ENCODE results near the gene FARP2.

FARP2 gene

DNA sequence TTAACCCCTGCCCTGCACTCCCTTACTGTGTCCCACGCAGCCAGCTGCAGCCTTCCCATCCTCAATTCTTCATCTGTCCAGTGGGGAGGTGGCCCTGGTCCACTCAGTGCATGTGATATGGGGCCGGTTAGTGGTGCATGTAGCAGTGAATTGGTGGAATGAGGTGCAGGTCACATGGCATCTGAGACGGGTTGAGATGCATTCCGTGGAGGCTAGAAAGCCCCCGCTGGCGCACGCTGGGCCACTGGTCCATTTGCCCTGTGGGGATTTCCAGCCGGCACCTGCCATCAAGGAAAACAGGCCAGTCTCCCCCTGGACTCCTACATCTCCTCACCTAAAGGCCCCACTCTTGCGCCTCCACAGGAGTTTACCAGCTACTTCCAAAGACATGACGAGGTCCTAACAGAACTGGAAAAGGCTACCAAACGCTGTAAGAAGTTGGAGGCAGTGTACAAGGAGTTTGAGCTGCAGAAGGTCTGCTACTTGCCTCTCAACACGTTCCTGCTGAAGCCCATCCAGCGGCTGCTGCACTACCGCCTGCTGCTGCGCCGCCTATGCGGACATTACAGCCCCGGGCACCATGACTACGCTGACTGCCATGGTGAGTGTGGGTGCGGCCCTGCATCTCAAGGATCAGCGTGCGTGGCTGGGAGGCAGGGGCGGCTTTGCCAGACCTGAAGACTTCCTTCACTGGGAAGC lies 111.8 kb downstream of the FARP2 start:
- no peak for DNase-seq
- Histone ChIP-seq H3K9me3 (no peaks in the 10 kb centered on the region), H3K4me1 (no peaks in the 10 kb centered on the region), H3K36me3 (no peaks in the 10 kb centered on the region), H3K4me3 (ENCODE audit: low read depth, low read length) (no peak overlapping the region), H3K27me3 (no peaks in the 10 kb centered on the region)
- TF ChIP-seq, protein P1, sequence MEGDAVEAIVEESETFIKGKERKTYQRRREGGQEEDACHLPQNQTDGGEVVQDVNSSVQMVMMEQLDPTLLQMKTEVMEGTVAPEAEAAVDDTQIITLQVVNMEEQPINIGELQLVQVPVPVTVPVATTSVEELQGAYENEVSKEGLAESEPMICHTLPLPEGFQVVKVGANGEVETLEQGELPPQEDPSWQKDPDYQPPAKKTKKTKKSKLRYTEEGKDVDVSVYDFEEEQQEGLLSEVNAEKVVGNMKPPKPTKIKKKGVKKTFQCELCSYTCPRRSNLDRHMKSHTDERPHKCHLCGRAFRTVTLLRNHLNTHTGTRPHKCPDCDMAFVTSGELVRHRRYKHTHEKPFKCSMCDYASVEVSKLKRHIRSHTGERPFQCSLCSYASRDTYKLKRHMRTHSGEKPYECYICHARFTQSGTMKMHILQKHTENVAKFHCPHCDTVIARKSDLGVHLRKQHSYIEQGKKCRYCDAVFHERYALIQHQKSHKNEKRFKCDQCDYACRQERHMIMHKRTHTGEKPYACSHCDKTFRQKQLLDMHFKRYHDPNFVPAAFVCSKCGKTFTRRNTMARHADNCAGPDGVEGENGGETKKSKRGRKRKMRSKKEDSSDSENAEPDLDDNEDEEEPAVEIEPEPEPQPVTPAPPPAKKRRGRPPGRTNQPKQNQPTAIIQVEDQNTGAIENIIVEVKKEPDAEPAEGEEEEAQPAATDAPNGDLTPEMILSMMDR (IDR thresholded peaks at IDR 0.05; ENCODE audit: low read depth, low read length) = no peak

- no peaks in the 10 kb centered on the region for H3K27me3 ChIP-seq
- DNase-seq = no peak
- TF ChIP-seq, protein P1 (IDR thresholded peaks at IDR 0.05; ENCODE audit: low read depth, low read length) = no peak
- no peak overlapping the region for H3K4me3 ChIP-seq (ENCODE audit: low read depth, low read length)
- no peaks in the 10 kb centered on the region for H3K4me1 ChIP-seq
- no peaks in the 10 kb centered on the region for H3K9me3 ChIP-seq
- H3K36me3 ChIP-seq = no peaks in the 10 kb centered on the region
Measured at GRCh38 chr2:241468476-241468781, 112.3 kb downstream of the FARP2 start.

GRCh38 chr2:241469746-241470145 lies 113.7 kb downstream of the FARP2 start:
- H3K27me3 ChIP-seq = no peaks in the 10 kb centered on the region
- no peaks in the 10 kb centered on the region for H3K9me3 ChIP-seq
- H3K4me3 ChIP-seq (ENCODE audit: low read depth, low read length) = no peak overlapping the region
- no peak for DNase-seq
- TF ChIP-seq, protein P1 (IDR thresholded peaks at IDR 0.05; ENCODE audit: low read depth, low read length) = no peak
- H3K36me3 ChIP-seq = no peaks in the 10 kb centered on the region
- H3K4me1 ChIP-seq = no peaks in the 10 kb centered on the region

DNA sequence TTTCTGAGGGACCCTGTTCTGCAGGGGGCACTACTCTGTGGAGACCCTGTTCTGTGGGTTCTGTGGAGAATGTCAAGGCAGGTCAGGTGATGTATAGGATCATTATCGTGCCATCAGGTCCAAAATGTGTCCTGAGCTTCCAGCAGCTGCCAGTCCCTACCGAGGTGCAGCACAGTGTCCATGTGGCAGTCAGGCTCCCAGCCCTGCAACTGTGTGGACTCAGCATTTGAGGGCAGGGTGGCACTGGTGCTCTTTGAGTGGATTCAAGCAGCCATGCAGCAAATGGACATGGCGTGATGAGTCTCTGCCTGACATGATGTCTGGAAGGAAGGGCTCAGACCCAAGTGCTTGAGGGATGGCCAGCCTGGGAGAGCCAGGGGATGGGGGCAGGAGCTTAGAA lies 117.3 kb downstream of the FARP2 start:
- H3K9me3 ChIP-seq = no peaks in the 10 kb centered on the region
- no peaks in the 10 kb centered on the region for H3K36me3 ChIP-seq
- TF ChIP-seq, protein P1 (IDR thresholded peaks at IDR 0.05; ENCODE audit: low read depth, low read length) = no peak
- no peak for DNase-seq
- no peaks in the 10 kb centered on the region for H3K4me1 ChIP-seq
- no peak overlapping the region for H3K4me3 ChIP-seq (ENCODE audit: low read depth, low read length)
- no peaks in the 10 kb centered on the region for H3K27me3 ChIP-seq

GRCh38 chr2:241475267-241475666 lies 119.2 kb downstream of the FARP2 start:
- TF ChIP-seq, protein P1 (IDR thresholded peaks at IDR 0.05; ENCODE audit: low read depth, low read length) = no peak
- H3K27me3 ChIP-seq = no peaks in the 10 kb centered on the region
- no peak for DNase-seq
- H3K9me3 ChIP-seq = no peaks in the 10 kb centered on the region
- H3K4me1 ChIP-seq = no peaks in the 10 kb centered on the region
- no peaks in the 10 kb centered on the region for H3K36me3 ChIP-seq
- H3K4me3 ChIP-seq (ENCODE audit: low read depth, low read length) = no peak overlapping the region

GRCh38 chr2:241478166-241478565 lies 122.1 kb downstream of the FARP2 start:
- H3K27me3 ChIP-seq = no peaks in the 10 kb centered on the region
- no peak for DNase-seq
- no peaks in the 10 kb centered on the region for H3K9me3 ChIP-seq
- TF ChIP-seq, protein P1 (IDR thresholded peaks at IDR 0.05; ENCODE audit: low read depth, low read length) = no peak
- H3K4me3 ChIP-seq (ENCODE audit: low read depth, low read length) = no peak overlapping the region
- no peaks in the 10 kb centered on the region for H3K36me3 ChIP-seq
- no peaks in the 10 kb centered on the region for H3K4me1 ChIP-seq
